GM06990 (cell line): ENCODE measurements around the gene C1QL2.

ENCODE experiments used
- DNase-seq: peaks from one replicate; pipeline ENCODE4 v3.0.0-alpha.2; 2011; ENCODE audit not compliant: insufficient read length; ENCODE audit errors: extremely low read depth
- H3K27me3 ChIP-seq: replicated peaks from 2 replicates; pipeline ENCODE4 v1.6.0; 2011; ENCODE audit warnings: low read length; ENCODE audit not compliant: control insufficient read depth, insufficient read depth
- H3K36me3 ChIP-seq: 2 replicates; pipeline ENCODE4 v1.5.1; 2011; ENCODE audit warnings: low read length; ENCODE audit not compliant: control insufficient read depth, insufficient read depth
- H3K4me3 ChIP-seq: replicated peaks from 2 replicates; pipeline ENCODE4 v1.5.1; 2011; ENCODE audit warnings: low read depth, mild to moderate bottlenecking, control low read depth, low read length
- CTCF ChIP-seq: IDR thresholded peaks from 2 replicates; pipeline ENCODE4 v1.5.1; 2011; ENCODE audit warnings: low read length, control low read depth, mild to moderate bottlenecking, inconsistent platforms; ENCODE audit not compliant: insufficient read depth, poor library complexity, severe bottlenecking

Gene C1QL2

DNA sequence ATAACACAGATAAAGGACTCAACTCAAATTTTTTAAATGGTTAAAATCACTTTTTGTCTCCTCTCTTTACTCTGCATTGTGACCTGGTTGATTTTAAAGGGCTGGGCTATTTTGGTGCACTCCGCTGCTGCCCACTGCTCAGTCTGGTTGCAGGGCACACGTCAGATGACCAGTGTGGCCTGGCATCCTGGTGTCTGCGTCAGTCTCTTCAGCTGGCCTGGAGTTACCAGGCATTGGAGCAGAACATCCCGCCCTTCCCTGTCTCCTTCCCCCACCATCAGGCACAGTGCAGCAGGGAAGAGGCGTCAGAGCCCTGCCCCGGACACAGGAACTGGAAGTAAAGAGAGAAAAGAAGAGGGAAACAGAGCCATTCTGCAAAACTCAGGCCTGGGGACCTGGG is 8.9 kb downstream of the C1QL2 start:
- no peaks in the 10 kb centered on the region for H3K36me3 ChIP-seq
- H3K4me3 ChIP-seq: no peak overlapping the region
- no peak for DNase-seq
- TF ChIP-seq CTCF: no peak
- no peaks in the 10 kb centered on the region; the same call in 1 of the 2 replicates for H3K27me3 ChIP-seq

GRCh38 chr2:119147776-119148715 is 10.5 kb downstream of the C1QL2 start:
- no peaks in the 10 kb centered on the region; the same call in none of the 2 replicates for H3K27me3 ChIP-seq
- no peak for DNase-seq
- TF ChIP-seq CTCF: no peak

GRCh38 chr2:119144806-119145205 is 13.7 kb downstream of the C1QL2 start:
- TF ChIP-seq CTCF: no peak
- Histone ChIP-seq H3K27me3 (no peaks in the 10 kb centered on the region; the same call in none of the 2 replicates), H3K4me3 (no peak overlapping the region), H3K36me3 (no peaks in the 10 kb centered on the region)
- DNase-seq: no peak

More at GRCh38 chr2:119147776-119148715, 10.5 kb downstream of the C1QL2 start:
- H3K4me3 ChIP-seq: no peak overlapping the region
- no peaks in the 10 kb centered on the region for H3K36me3 ChIP-seq

- no peaks in the 10 kb centered on the region for H3K36me3 ChIP-seq
- no peak for TF ChIP-seq CTCF
- H3K4me3 ChIP-seq: no peak overlapping the region
- no peak for DNase-seq
- H3K27me3 ChIP-seq: no peaks in the 10 kb centered on the region; the same call in none of the 2 replicates
Measured at GRCh38 chr2:119142824-119143223, 15.7 kb downstream of the C1QL2 start.

DNA sequence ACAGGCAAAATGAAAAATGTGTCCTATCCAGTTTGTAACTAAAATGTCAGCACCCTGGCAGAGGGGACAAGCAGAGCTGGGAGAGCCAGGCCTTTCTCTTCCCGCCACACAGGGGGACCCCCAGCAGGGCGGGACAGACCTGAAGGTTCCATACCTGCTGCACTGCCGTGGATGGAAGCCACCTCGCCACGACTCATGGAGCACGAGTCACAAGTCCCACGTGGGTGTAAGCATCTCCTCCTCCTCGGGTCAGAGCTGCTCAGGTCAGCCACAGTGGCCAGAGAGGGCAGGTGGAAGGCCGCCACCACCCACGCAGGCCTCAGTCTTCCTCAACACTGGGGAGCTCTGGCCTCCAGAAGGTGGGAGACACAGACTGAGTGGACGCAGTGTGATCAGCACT is 21.0 kb downstream of the C1QL2 start:
- TF ChIP-seq CTCF: no peak
- H3K27me3 ChIP-seq: no peaks in the 10 kb centered on the region; the same call in 1 of the 2 replicates
- H3K36me3 ChIP-seq: no peaks in the 10 kb centered on the region
- DNase-seq: no peak
- no peak overlapping the region for H3K4me3 ChIP-seq
